GM21737 (cell line): ENCODE results near the gene ERICH6.

Source experiments
- ATAC-seq: cut with Tn5 transposase; IDR thresholded peaks from one replicate; pipeline ENCODE4 v1.9.1; 2021; ENCODE audit warnings: mild to moderate bottlenecking, moderate library complexity; ENCODE audit not compliant: unreplicated experiment

ERICH6 gene

GRCh38 chr3:150620002-150620689, 83.6 kb downstream of the ERICH6 start:
- ATAC-seq: no peak

- no peak for ATAC-seq
Observed at GRCh38 chr3:150613709-150614480, 89.8 kb downstream of the ERICH6 start.

DNA sequence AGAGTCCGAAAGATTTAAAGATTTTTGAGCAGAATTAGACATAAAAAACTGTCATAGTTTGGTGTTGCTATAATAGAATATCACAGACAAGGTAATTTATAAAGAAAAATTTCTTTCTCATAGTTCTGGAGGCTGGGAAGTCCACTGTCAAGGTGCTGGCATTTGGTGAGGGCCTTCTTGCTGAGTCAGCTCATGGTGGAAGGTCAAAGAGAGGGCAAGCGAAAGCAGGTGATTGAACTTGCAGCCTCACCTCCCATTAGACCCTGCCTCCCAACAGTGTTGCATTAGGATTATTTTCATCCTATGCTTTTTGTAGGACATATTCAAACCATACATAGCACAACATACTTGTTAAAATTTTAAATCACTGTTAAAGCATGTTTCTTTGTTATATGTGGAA, 90.7 kb downstream of the ERICH6 start:
- no peak for ATAC-seq

- no peak for ATAC-seq
Observed at GRCh38 chr3:150612494-150612893, 91.2 kb downstream of the ERICH6 start.

GRCh38 chr3:150611666-150612065, 92.1 kb downstream of the ERICH6 start:
- ATAC-seq: no peak

GRCh38 chr3:150610785-150611184, 92.9 kb downstream of the ERICH6 start:
- ATAC-seq: no peak

DNA sequence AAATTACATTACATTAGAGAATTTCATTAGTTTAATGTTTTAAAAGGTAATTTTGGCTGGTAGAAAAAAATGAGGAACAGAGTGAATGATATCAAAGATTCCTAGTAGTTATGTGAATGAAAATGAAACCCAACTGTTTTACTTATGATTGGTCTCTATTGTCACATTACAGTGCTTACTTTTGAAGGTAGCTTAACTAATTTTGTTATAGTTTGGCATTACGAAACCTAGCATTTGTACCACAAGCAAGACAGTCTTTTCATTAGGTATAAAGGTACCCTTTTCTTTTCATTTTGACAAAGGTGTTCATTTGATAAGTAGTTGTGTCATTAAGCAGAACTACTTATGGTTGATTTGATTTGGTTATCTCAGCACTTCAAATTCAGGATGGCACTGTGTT, 93.7 kb downstream of the ERICH6 start:
- ATAC-seq: no peak
